Progenitor cell of endocrine pancreas (in vitro differentiated cells): Measurements from ENCODE around the gene DNAJA3. TPM values are rescaled to one million over a fixed set of nuclear protein-coding genes. Genes with fewer than 3 reads are reported as not detected.

ENCODE experiments used
- DNase-seq: peaks from one replicate; pipeline ENCODE4 v3.0.0; 2021; ENCODE audit warnings: low spot score; ENCODE audit not compliant: unreplicated experiment
- H3K27ac Mint-ChIP-seq: 2 replicates; pipeline ENCODE4 v1.8.0; 2021; ENCODE audit warnings: mild to moderate bottlenecking, moderate library complexity, mixed read lengths
- H3K27me3 Mint-ChIP-seq: 2 replicates; pipeline ENCODE4 v1.8.0; 2021; ENCODE audit warnings: mixed read lengths
- H3K36me3 Mint-ChIP-seq: 2 replicates; pipeline ENCODE4 v1.8.0; 2022; ENCODE audit warnings: mixed read lengths; ENCODE audit not compliant: insufficient read depth
- H3K4me1 Mint-ChIP-seq: 2 replicates; pipeline ENCODE4 v1.8.0; 2021; ENCODE audit warnings: low read depth, mixed read lengths
- H3K4me3 Mint-ChIP-seq: 2 replicates; pipeline ENCODE4 v1.8.0; 2021; ENCODE audit warnings: low read depth, mild to moderate bottlenecking, moderate library complexity, mixed read lengths
- H3K9me3 Mint-ChIP-seq: 2 replicates; pipeline ENCODE4 v1.8.0; 2021; ENCODE audit warnings: low read depth, mixed read lengths
- total RNA-seq: library from RNA; stranded (reverse); gene quantifications from 2 replicates; pipeline ENCODE4 v1.2.1, GENCODE V29; 2021
- TF ChIP-seq, protein P1 (sequence below): fragments of 200-600 bp; sonication (generic); IDR thresholded peaks from one replicate; pipeline ENCODE4 v1.5.0; 2021; ENCODE audit warnings: antibody characterized with exemption, mild to moderate bottlenecking; ENCODE audit not compliant: unreplicated experiment

Gene DNAJA3
- total RNA-seq, 1 donor from 2014 or later, result 42.3 TPM

DNA sequence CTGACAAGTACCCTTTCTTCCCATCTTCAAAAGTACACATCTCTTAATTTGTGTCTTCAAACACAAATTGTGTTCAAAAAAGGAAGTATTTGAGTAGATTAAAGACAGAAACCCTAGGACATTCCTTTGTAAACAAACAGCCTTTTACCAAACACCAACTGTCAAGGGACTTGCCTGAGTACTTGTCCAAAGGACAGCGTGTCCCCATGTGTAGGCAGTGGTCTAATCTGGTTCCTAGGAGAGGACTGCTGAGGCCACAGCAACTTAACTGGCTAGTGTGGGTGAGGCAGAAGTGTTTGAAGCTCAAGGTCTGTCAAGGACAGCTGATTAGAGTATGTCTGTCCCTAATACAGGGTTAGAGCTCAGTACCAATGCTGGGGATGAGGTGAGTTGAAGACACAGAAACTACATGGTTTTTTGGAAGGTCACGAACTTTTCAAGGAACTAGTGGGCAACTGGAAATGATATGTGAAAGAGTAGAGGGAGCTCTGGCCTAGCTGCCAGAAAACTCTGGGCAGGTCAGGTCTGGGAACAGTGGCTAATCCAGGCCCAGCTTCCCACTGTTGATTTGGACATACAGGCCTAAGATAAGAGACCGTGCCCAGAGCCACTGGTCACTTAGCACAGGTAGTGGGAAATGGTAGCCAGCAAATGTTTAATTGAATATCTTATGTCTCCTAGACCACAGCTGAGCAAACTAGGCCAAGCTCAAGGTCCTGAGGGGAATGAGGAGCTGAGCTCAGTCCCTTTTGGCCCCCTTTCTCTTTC, 60.6 kb downstream of the DNAJA3 start:
- Mint-ChIP-seq H3K9me3 (no peaks in the 10 kb centered on the region), H3K27me3 (no peaks in the 10 kb centered on the region), H3K4me3 (no peak overlapping the region), H3K4me1 (peaks cover 16% of the 10 kb centered on the region), H3K36me3 (peaks cover 5% of the 10 kb centered on the region), H3K27ac (peak overlapping the region; percentile 69)
- TF ChIP-seq, protein P1, sequence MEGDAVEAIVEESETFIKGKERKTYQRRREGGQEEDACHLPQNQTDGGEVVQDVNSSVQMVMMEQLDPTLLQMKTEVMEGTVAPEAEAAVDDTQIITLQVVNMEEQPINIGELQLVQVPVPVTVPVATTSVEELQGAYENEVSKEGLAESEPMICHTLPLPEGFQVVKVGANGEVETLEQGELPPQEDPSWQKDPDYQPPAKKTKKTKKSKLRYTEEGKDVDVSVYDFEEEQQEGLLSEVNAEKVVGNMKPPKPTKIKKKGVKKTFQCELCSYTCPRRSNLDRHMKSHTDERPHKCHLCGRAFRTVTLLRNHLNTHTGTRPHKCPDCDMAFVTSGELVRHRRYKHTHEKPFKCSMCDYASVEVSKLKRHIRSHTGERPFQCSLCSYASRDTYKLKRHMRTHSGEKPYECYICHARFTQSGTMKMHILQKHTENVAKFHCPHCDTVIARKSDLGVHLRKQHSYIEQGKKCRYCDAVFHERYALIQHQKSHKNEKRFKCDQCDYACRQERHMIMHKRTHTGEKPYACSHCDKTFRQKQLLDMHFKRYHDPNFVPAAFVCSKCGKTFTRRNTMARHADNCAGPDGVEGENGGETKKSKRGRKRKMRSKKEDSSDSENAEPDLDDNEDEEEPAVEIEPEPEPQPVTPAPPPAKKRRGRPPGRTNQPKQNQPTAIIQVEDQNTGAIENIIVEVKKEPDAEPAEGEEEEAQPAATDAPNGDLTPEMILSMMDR, result no peak
- DNase-seq, result no peak

DNA sequence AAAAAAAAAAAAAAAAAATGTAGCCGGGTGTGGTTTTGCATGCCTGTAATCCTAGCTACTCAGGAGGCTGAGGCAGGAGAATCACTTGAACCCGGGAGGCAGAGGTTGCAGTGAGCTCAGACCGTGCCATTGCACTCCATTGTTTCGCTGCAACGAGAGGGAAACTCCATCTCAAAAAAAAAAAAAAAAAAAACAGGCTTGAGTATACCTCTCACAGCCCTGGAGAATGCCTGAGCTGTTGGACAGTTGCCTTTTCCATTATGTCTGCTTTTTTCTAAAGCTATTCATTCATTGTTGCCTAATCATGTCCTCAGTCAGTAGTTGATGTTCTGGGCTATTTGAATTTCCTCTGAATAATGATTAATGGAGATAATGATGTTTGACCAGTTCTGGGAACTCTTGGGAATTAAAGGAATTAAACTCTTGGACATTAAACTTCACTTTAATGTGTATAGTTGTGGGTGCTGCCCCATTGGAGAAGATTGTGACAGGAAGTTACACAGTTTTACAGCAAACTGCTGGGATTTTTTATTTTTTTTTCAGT, 62.4 kb downstream of the DNAJA3 start:
- Mint-ChIP-seq H3K27ac (peak overlapping the region; percentile 87), H3K9me3 (no peaks in the 10 kb centered on the region), H3K4me1 (peaks cover 16% of the 10 kb centered on the region), H3K36me3 (peaks cover 5% of the 10 kb centered on the region), H3K4me3 (no peak overlapping the region), H3K27me3 (no peaks in the 10 kb centered on the region)
- no peak for DNase-seq
- TF ChIP-seq, protein P1, result no peak

DNA sequence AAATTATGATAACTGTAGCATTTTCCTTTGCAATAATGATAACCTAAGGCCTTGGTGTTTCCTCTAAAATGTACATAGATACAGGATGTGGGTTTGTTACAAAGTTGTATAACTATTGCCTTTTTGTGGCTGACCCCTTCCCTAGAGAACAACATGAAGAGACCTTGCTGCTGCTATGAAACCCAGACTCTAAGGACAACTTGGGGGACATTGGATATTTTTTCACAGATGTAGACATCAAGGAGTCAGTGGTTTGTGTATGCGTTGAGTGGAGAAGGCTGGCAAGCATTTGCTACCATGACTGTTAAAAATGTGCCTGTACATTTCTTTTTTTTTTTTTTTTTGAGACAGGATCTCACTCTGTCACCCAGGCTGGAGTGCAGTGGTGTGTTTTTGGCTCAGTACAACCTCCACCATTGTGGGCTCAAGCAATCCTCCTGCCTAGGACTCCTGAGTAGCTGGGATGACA, 62.9 kb downstream of the DNAJA3 start:
- Mint-ChIP-seq H3K36me3 (peaks cover 5% of the 10 kb centered on the region), H3K27ac (peak overlapping the region; percentile 87), H3K4me1 (peaks cover 16% of the 10 kb centered on the region), H3K4me3 (no peak overlapping the region), H3K9me3 (no peaks in the 10 kb centered on the region), H3K27me3 (no peaks in the 10 kb centered on the region)
- no peak for DNase-seq
- TF ChIP-seq, protein P1, result no peak

DNA sequence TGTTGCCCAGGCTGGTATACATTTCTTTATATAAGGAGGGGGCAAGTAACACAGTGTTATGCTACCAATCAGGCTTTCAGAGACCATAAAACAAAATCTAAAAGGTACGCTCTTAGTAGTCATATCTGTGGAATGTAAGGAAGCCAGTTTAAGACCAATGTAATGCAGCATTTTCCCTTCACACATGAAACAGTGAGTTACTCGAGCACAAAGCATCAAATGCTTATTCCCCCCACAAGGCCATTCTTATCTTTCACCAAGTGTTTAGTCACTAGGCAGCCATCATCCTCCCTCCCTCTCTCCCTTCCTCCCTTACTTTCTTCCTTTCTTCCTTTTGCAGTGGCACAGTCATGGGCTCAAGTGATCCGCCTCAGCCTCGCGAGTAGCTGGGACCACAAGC, 63.4 kb downstream of the DNAJA3 start:
- Mint-ChIP-seq H3K9me3 (no peaks in the 10 kb centered on the region), H3K4me1 (peaks cover 16% of the 10 kb centered on the region), H3K36me3 (peaks cover 5% of the 10 kb centered on the region), H3K27me3 (no peaks in the 10 kb centered on the region), H3K27ac (peak overlapping the region; percentile 16), H3K4me3 (no peak overlapping the region)
- DNase-seq, result no peak
- TF ChIP-seq, protein P1, result no peak

DNA sequence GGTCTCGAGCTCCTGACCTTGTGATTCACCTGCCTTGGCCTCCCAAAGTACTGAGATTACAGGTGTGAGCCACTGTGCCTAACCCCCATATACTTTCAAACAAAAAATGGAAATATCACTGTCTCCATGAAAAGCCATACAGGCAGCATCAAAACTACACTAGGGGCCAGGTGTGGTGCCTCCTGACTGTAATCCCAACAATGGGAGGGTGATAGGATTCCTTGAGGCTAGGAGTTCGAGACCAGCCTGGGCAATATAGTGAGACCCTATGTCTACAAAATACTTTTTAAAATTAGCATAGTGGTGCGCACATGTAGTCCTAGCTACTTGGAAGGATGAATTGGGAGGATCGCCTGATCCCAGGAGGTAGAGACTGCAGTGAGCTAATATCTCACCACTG, 66.2 kb downstream of the DNAJA3 start:
- no peak overlapping the region for H3K27ac Mint-ChIP-seq
- no peak for DNase-seq
- peaks cover 2% of the 10 kb centered on the region for H3K36me3 Mint-ChIP-seq
- no peak overlapping the region for H3K4me3 Mint-ChIP-seq
- peaks cover 12% of the 10 kb centered on the region for H3K4me1 Mint-ChIP-seq
- H3K27me3 Mint-ChIP-seq, result no peaks in the 10 kb centered on the region
- no peaks in the 10 kb centered on the region for H3K9me3 Mint-ChIP-seq
- TF ChIP-seq, protein P1, result no peak
